Measurements from ENCODE around the gene STOM.

DNA sequence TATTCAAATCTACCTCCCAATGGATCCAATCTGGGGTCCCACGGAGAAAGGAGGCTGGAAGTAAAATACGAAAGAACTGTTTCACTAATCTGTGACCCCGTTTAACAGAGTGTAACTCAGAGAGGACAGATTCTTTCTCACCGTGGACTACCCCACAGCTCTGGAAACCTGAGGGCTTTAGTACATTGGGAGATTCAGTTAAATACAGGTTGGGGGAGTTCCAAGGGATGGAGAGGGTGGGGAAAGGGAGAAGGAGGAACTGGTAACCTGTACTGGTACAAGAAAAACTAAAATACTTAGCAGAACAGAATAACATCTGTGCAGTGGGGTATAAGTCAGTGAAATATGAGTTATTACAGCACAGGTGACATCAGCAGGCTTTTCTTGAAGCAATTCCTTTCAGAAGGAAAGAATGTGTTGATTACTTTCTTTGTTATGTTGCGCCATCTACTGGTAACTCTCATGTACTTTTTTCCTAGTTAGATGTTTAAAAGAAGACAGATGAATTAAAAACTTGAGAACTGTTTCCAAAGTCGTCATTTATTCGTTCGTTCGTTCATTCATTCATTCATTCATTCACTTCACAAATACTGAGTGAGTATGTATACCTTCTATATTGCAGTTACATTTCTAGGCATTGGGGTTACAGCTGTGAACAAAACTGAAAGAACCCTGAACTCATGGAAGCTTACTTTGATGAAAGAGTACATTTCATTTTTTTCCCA is 30.0 kb upstream of the STOM start:
- TF ChIP-seq EP300 (IDR thresholded peaks at IDR 0.05) (no peak), POLR2A (IDR thresholded peaks at IDR 0.05) (no peak)
- TF ChIP-seq, protein P1, sequence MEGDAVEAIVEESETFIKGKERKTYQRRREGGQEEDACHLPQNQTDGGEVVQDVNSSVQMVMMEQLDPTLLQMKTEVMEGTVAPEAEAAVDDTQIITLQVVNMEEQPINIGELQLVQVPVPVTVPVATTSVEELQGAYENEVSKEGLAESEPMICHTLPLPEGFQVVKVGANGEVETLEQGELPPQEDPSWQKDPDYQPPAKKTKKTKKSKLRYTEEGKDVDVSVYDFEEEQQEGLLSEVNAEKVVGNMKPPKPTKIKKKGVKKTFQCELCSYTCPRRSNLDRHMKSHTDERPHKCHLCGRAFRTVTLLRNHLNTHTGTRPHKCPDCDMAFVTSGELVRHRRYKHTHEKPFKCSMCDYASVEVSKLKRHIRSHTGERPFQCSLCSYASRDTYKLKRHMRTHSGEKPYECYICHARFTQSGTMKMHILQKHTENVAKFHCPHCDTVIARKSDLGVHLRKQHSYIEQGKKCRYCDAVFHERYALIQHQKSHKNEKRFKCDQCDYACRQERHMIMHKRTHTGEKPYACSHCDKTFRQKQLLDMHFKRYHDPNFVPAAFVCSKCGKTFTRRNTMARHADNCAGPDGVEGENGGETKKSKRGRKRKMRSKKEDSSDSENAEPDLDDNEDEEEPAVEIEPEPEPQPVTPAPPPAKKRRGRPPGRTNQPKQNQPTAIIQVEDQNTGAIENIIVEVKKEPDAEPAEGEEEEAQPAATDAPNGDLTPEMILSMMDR (IDR thresholded peaks at IDR 0.05) = peak in 5 of 7 experiments; percentile 51 to 86 (median 69)

All from stomach (tissue), 4 donors.